ENCODE measurements around the gene IL17RE.

- no peak for TF ChIP-seq CTCF (IDR thresholded peaks at IDR 0.05; ENCODE audit: low read depth, low read length)
- TF ChIP-seq EZH2phosphoT487 (IDR thresholded peaks at IDR 0.05; ENCODE audit: low read depth): no peak
Measured at GRCh38 chr3:9859530-9860025, 43.1 kb upstream of the IL17RE start.

Measured in OCI-LY3 (cell line).